GM23248 (cell line): Measurements from ENCODE around the gene SEC24C. TPM values are rescaled to one million over a fixed set of nuclear protein-coding genes. Genes with fewer than 3 reads are reported as not detected.
"Not testable (repeated sequence)": the region's sequence is repeated elsewhere in the genome, so short reads cannot be mapped to it uniquely, and the experiment has no call there.

Experiments
- DNase-seq: peaks from one replicate; pipeline ENCODE4 v3.0.0-alpha.2; 2015
- H2AFZ ChIP-seq: fragments of 200-600 bp; sonication (generic); 2 replicates; pipeline ENCODE4 v1.6.1; 2016; ENCODE audit warnings: antibody characterized with exemption
- H3F3A ChIP-seq: fragments of 200-600 bp; sonication (generic); 2 replicates; pipeline ENCODE4 v1.6.1; 2016; ENCODE audit warnings: mild to moderate bottlenecking, antibody characterized with exemption, mixed run types; ENCODE audit not compliant: insufficient read depth
- H3K27ac ChIP-seq: fragments of 200-600 bp; sonication (generic); 2 replicates; pipeline ENCODE4 v1.5.1; 2016; ENCODE audit warnings: mild to moderate bottlenecking
- H3K27me3 ChIP-seq: fragments of 200-600 bp; sonication (generic); replicated peaks from 2 replicates; pipeline ENCODE4 v1.6.1; 2016; ENCODE audit warnings: mild to moderate bottlenecking; ENCODE audit not compliant: insufficient read depth
- H3K36me3 ChIP-seq: fragments of 200-600 bp; sonication (generic); 2 replicates; pipeline ENCODE4 v1.6.1; 2016; ENCODE audit warnings: low read depth, mild to moderate bottlenecking
- H3K4me1 ChIP-seq: fragments of 200-600 bp; sonication (generic); 2 replicates; pipeline ENCODE4 v1.6.1; 2016; ENCODE audit warnings: mild to moderate bottlenecking; ENCODE audit not compliant: insufficient read depth
- H3K4me2 ChIP-seq: fragments of 200-600 bp; sonication (generic); one replicate; pipeline ENCODE4 v1.6.1; 2016; ENCODE audit warnings: mild to moderate bottlenecking; ENCODE audit not compliant: unreplicated experiment
- H3K4me3 ChIP-seq: fragments of 200-600 bp; sonication (generic); 2 replicates; pipeline ENCODE4 v1.5.1; 2016; ENCODE audit warnings: mild to moderate bottlenecking
- H3K79me2 ChIP-seq: fragments of 200-600 bp; sonication (generic); 2 replicates; pipeline ENCODE4 v1.6.1; 2016; ENCODE audit warnings: mild to moderate bottlenecking; ENCODE audit not compliant: insufficient read depth
- H3K9ac ChIP-seq: fragments of 200-600 bp; sonication (generic); 2 replicates; pipeline ENCODE4 v1.6.1; 2016; ENCODE audit warnings: mild to moderate bottlenecking
- H3K9me2 ChIP-seq: fragments of 200-600 bp; sonication (generic); 2 replicates; pipeline ENCODE4 v1.6.1; 2016; ENCODE audit warnings: mixed run types, mild to moderate bottlenecking, moderate library complexity; ENCODE audit not compliant: insufficient read depth
- H3K9me3 ChIP-seq: fragments of 200-600 bp; sonication (generic); one replicate; pipeline ENCODE4 v1.6.1; 2017; ENCODE audit warnings: low read depth
- H4K20me1 ChIP-seq: fragments of 200-600 bp; sonication (generic); 2 replicates; pipeline ENCODE4 v1.6.0; 2016; ENCODE audit not compliant: insufficient read depth
- WGBS, 2 experiments: methylation state at CpG; one replicate each; pipeline ENCODE4 v1.1.6; 2015 to 2017; ENCODE audit warnings: low lambda C conversion rate in 2 of 2, low coverage in 1 of 2; ENCODE audit errors: missing lambda C conversion rate in 2 of 2; 5-methylcytosine and 5-hydroxymethylcytosine counted together
- in situ Hi-C: fragments of 300-500 bp; cut with MboI; formaldehyde crosslinking; loops from 2 replicates; pipeline ENCODE4 v1.15.0; 2020
- polyA plus RNA-seq: library from polyadenylated mRNA; unstranded; fragments of >200 nt; fragmentation: Nextera tagmentation; extraction: Ambion mirVana; gene quantifications from 2 replicates; pipeline ENCODE4 v1.2.1, GENCODE V29; 2016
- total RNA-seq: library from RNA; depleted of rRNA; stranded (reverse); fragments of >200 nt; shearing (Covaris generic); gene quantifications from 2 replicates; pipeline ENCODE4 v1.2.3, GENCODE V29; 2014

SEC24C gene
- total and polyA plus RNA-seq, 2 experiments from 2014 or later = 30.6 to 87.1 TPM

DNA sequence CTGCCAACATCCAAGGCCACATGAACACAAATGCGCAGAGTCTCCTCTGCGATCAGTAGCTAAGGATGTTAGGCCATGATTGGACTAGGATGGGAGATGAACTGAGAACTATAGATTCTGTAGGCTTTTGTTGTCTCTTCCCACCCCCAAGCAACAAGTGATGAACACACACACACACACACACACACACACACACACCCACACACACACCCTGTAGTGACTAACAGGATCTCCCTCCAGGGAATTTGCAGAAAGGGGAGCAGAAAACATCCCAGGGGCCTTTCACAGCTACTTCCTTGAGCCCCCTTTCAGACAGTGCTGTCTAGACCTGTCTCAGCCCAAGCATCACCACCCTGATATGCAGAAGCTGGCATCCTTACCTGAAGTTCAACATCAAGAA, 37.7 kb upstream of the SEC24C start:
- H3K4me2 ChIP-seq, in situ Hi-C loops: not testable (repeated sequence)
- 100% methylated on average over 2 of the region's 2 CpGs for WGBS, 2 experiments

DNA sequence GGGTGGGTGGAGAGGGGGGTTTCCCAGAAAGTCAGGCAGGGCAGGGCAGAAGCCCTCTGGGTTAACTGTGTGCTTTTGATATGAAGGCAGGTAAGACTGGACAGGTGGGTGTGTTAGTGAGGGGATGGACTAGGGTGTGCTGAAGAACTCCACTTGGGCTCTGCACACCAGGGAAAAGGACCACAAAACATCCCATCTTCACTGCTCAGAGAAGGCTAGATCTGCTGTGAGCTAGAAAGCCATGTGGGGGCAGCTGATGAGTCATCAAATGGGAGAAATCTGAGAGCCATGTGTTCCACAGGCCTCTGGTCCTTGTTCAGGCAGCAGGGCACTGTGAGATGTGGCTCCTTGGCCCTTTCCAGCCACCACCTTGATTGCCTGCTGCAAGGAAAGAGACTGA, 36.5 kb upstream of the SEC24C start:
- H3K9me2 ChIP-seq, H2AFZ ChIP-seq, H3K9ac ChIP-seq, H3K27me3 ChIP-seq, in situ Hi-C loops, H3K4me2 ChIP-seq, H3K4me3 ChIP-seq, H3K9me3 ChIP-seq, H3F3A ChIP-seq, H3K4me1 ChIP-seq, H4K20me1 ChIP-seq, DNase-seq, H3K27ac ChIP-seq, H3K79me2 ChIP-seq, H3K36me3 ChIP-seq: not testable (repeated sequence)

More for the DNA sequence above, 37.7 kb upstream of the SEC24C start:
- not testable (repeated sequence) for H3K9me3 ChIP-seq, H3K9me2 ChIP-seq, H3K4me3 ChIP-seq, H3K9ac ChIP-seq, H3F3A ChIP-seq, H3K27ac ChIP-seq, H3K36me3 ChIP-seq, H4K20me1 ChIP-seq, H3K27me3 ChIP-seq, H2AFZ ChIP-seq, H3K79me2 ChIP-seq, H3K4me1 ChIP-seq
- peak; percentile 26 for DNase-seq

DNA sequence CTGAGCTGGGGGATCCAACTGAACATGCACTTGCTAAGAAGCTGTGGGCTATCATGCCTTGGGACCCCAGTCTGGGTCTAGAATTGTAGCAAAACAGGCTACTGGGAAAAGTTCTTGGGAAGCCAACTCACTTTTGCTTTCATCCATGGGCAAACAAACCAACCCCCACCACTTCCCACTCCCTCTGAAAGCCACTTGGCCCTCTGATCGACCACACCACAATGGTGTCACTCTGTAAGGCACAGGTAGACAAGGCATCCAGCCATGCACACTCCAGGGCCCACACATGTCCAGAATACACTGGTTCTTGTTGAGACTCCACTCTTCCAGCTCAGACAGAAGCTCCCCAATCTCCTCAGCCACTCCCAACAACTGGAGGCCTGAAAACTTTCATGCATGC, 36.0 kb upstream of the SEC24C start:
- H3K36me3 ChIP-seq, in situ Hi-C loops, H3K79me2 ChIP-seq, H3K4me1 ChIP-seq, H3K4me3 ChIP-seq, H3F3A ChIP-seq, H3K9me2 ChIP-seq, H3K27me3 ChIP-seq, H3K9ac ChIP-seq, H3K27ac ChIP-seq, H3K9me3 ChIP-seq, H2AFZ ChIP-seq, H3K4me2 ChIP-seq, H4K20me1 ChIP-seq, DNase-seq: not testable (repeated sequence)
- WGBS, 2 experiments = 94 to 100% methylated on average over 1 of the region's 1 CpG

DNA sequence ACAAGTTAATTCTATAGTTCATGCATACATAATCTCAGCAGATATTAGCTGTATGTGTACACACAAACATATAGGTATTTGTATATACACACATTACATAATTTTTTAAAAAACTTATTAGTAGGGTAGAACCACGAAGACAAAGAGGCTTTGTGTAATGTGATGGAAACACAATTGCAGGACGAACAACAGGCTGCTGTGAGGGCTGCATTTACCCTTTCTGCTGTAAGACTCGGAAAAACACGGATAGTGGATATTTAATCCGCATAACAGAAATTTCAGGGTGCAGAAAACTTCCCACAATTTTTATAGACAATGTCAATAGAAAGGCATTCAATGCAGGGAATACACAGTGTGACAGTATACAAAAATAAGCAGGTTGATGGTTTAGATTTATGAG, 32.5 kb upstream of the SEC24C start:
- 91 to 93% methylated on average over 5 of the region's 5 CpGs for WGBS, 2 experiments
- H3K4me2 ChIP-seq, in situ Hi-C loops, H2AFZ ChIP-seq, H3K9me3 ChIP-seq, H4K20me1 ChIP-seq, H3K4me1 ChIP-seq, H3K27ac ChIP-seq, DNase-seq, H3K79me2 ChIP-seq, H3K27me3 ChIP-seq, H3K9ac ChIP-seq, H3K9me2 ChIP-seq, H3K4me3 ChIP-seq, H3F3A ChIP-seq: not testable (repeated sequence)
- H3K36me3 ChIP-seq = peaks cover 13% of the 10 kb centered on the region

DNA sequence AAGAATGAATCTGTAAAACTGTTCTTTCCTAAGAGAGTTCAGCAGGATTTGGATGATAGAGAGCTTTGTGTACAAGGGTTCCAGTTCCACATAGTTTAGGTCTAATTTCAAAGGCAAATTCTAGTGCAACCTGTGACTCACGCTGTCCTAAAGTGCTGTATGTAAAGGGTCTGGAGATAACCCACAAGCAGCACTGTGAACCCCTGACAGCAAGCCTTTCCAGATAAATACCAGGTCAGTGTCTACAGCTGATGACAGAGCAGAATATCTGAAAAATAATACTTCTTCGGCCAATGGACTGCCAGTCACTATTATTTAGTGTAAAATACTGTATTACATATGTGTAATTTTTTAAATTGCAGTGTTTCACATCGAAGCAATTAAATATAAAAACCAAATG, 30.3 kb upstream of the SEC24C start:
- in situ Hi-C loops, H3K4me2 ChIP-seq, H3K79me2 ChIP-seq, H3F3A ChIP-seq, H4K20me1 ChIP-seq, DNase-seq, H3K27ac ChIP-seq, H3K9ac ChIP-seq, H3K4me3 ChIP-seq, H3K9me3 ChIP-seq, H3K27me3 ChIP-seq, H3K9me2 ChIP-seq, H3K4me1 ChIP-seq, H2AFZ ChIP-seq: not testable (repeated sequence)
- WGBS, 2 experiments = 97 to 99% methylated on average over 3 of the region's 3 CpGs
- H3K36me3 ChIP-seq = peaks cover 34% of the 10 kb centered on the region

DNA sequence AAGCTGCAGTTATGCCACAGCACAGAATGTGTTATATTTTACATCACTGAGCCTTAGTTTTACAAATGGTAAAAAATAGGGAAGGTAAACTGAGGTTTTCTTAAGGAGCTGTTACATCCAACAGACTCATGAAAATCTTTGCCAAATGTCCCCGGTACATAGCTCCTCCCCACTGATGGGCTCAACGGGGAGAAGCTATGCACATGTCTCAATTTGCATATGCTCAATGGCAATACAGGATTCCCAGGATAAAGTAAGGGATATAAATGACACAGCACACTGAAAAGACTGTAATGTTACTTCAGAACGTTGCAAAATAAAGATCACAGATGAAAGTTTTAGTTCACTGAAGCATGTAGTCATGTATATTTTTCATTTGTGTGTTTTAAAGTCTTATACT, 29.7 kb upstream of the SEC24C start:
- H3K4me2 ChIP-seq, H3K9ac ChIP-seq, H2AFZ ChIP-seq, H3F3A ChIP-seq, DNase-seq, H3K27ac ChIP-seq, H3K4me3 ChIP-seq, H3K79me2 ChIP-seq, H3K9me2 ChIP-seq, H3K4me1 ChIP-seq, H4K20me1 ChIP-seq, H3K27me3 ChIP-seq, in situ Hi-C loops, H3K9me3 ChIP-seq: not testable (repeated sequence)
- WGBS, 2 experiments = 35% methylated on average over 3 of the region's 3 CpGs
- H3K36me3 ChIP-seq = peaks cover 34% of the 10 kb centered on the region

DNA sequence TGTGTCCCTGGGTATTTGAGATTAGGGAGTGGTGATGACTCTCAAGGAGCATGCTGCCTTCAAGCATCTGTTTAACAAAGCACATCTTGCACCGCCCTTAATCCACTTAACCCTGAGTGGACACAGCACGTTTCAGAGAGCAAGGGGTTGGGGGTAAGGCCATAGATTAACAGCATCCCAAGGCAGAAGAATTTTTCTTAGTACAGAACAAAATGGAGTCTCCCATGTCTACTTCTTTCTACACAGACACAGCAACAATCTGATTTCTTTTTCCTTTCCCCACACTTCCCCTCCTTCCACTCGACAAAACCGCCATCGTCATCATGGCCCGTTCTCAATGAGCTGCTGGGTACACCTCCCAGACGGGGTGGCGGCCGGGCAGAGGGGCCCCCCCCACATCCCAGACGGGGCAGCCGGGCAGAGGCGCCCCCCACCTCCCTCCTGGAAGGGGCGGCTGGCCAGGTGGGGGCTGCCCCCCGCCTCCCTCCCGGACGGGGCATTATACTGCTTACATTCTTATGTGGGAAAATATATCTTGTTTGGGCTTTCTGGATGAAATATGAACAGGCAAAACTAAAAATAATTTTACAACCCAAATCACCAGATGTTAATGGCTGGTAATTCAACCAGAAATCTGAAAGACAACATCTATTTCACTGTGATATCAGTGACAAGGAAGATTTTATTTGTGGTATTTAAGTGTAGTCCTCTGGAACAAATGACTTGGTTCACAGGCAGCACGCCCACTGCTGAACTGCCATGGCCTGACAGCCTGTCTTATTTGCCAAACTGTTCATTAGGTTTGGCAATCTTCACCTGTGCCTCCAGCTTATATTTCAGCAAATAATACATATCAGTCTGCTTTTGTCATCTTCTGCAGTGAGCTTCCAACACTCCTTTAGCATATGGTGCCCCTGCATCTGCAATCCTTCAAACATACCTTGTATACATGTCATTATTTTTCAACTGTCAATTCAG, 28.7 kb upstream of the SEC24C start:
- H2AFZ ChIP-seq, H3K27me3 ChIP-seq, H3K27ac ChIP-seq, H3F3A ChIP-seq, H3K9me2 ChIP-seq, H3K4me3 ChIP-seq, H3K9me3 ChIP-seq, H3K79me2 ChIP-seq, H3K4me1 ChIP-seq, in situ Hi-C loops, DNase-seq, H3K9ac ChIP-seq, H4K20me1 ChIP-seq, H3K4me2 ChIP-seq: not testable (repeated sequence)
- peaks cover 39% of the 10 kb centered on the region for H3K36me3 ChIP-seq
- WGBS, 2 experiments = 88 to 94% methylated on average over 4 to 17 of the region's 17 CpGs
